NCI-H69 (cell line): ENCODE data around the gene GJB1.
"Not testable (repeated sequence)": the region's sequence is repeated elsewhere in the genome, so short reads cannot be mapped to it uniquely, and the experiment has no call there.

Experiments used
- DNase-seq: peaks from one replicate; lab custom pipeline; 2025; lab: John Stamatoyannopoulos, UW

GJB1 gene

GRCh38 chrX:71222929-71223328, at the start of gene GJB1:
Gene GJB1 (plus strand): TSS chrX:71223224. CDS start chrX:71223708, 484 bp downstream.
- no peak for DNase-seq

GRCh38 chrX:71173440-71173839, 49.6 kb upstream of the GJB1 start:
- no peak for DNase-seq

- no peak for DNase-seq
Measured at GRCh38 chrX:71174795-71175194, 48.2 kb upstream of the GJB1 start.

GRCh38 chrX:71175531-71175930, 47.5 kb upstream of the GJB1 start:
- DNase-seq: no peak

- DNase-seq: no peak
Measured at GRCh38 chrX:71177327-71177726, 45.7 kb upstream of the GJB1 start.

- DNase-seq: peak; percentile 67
Measured at GRCh38 chrX:71178908-71179307, 44.1 kb upstream of the GJB1 start.

- DNase-seq: not testable (repeated sequence)
Measured at GRCh38 chrX:71180579-71181265, 42.3 kb upstream of the GJB1 start.

- peak; percentile 69 for DNase-seq
Measured at GRCh38 chrX:71181558-71181909, 41.5 kb upstream of the GJB1 start.

GRCh38 chrX:71181910-71182799, 40.9 kb upstream of the GJB1 start:
- DNase-seq: peak; percentile 97

GRCh38 chrX:71182871-71183270, 40.2 kb upstream of the GJB1 start:
- peak; percentile 21 for DNase-seq

- no peak for DNase-seq
Measured at GRCh38 chrX:71183341-71183740, 39.7 kb upstream of the GJB1 start.

GRCh38 chrX:71184092-71184491, 38.9 kb upstream of the GJB1 start:
- no peak for DNase-seq

GRCh38 chrX:71184803-71185495, 38.1 kb upstream of the GJB1 start:
- DNase-seq: peak; percentile 32

GRCh38 chrX:71191248-71191647, 31.8 kb upstream of the GJB1 start:
- DNase-seq: no peak

- no peak for DNase-seq
Measured at GRCh38 chrX:71195964-71196649, 26.9 kb upstream of the GJB1 start.

GRCh38 chrX:71198066-71198465, 25.0 kb upstream of the GJB1 start:
- DNase-seq: no peak

- no peak for DNase-seq
Measured at GRCh38 chrX:71199252-71200008, 23.6 kb upstream of the GJB1 start.

GRCh38 chrX:71210816-71211215, 12.2 kb upstream of the GJB1 start:
- no peak for DNase-seq

- no peak for DNase-seq
Measured at GRCh38 chrX:71212536-71212935, 10.5 kb upstream of the GJB1 start.

GRCh38 chrX:71214152-71214551, 8.9 kb upstream of the GJB1 start:
- no peak for DNase-seq

GRCh38 chrX:71214604-71215337, 8.3 kb upstream of the GJB1 start:
- DNase-seq: peak; percentile 3
